A549 (cell line): Measurements from ENCODE around the gene MRPS22. TPM values are rescaled to one million over a fixed set of nuclear protein-coding genes. Genes with fewer than 3 reads are reported as not detected.

ENCODE experiments used
- ATAC-seq, 2 experiments: fragments of 200-7000 bp in 1 of 2; fragments of >200 bp in 1 of 2; cut with Nextera tagmentation in 1 of 2; cut with Tn5 transposase in 1 of 2; 3 replicates each; pipeline versions ENCODE4 v1.8.0 to v1.9.1; 2018 to 2020; ENCODE audit warnings: mild to moderate bottlenecking in 1 of 2, moderate library complexity in 1 of 2
- CTCF ChIA-PET: fragments of 300-600 bp; sonication (Branson Sonifier 250); formaldehyde crosslinking; extraction: SDS; loops from one replicate; lab custom pipeline; 2021; ENCODE audit warnings: antibody characterized with exemption, inconsistent platforms; lab: Yijun Ruan, JAX
- POLR2A ChIA-PET: fragments of 350-600 bp; formaldehyde crosslinking; extraction: SDS; loops from one replicate; lab custom pipeline; 2021; ENCODE audit warnings: antibody characterized with exemption, inconsistent platforms; lab: Yijun Ruan, JAX
- DNase-seq, 2 experiments: peaks; one replicate each; pipeline versions ENCODE4 v3.0.0 to v3.0.0-alpha.2; 2011 to 2016; ENCODE audit warnings: low read depth in 1 of 2, low spot score in 1 of 2
- FAIRE-seq: peaks from 2 replicates; lab custom pipeline; 2011; peaks lifted over from hg19 to GRCh38; lab: Jason Lieb, UNC
- H3K27ac ChIP-seq, 2 experiments: fragments of >200 bp; sonication (Bioruptor Twin); formaldehyde crosslinking; 3 replicates each; pipeline ENCODE4 v1.5.1; 2016 to 2017
- H3K4me1 ChIP-seq: fragments of >200 bp; sonication (Bioruptor Twin); formaldehyde crosslinking; 3 replicates; pipeline ENCODE4 v1.6.1; 2016
- H3K4me2 ChIP-seq: fragments of >200 bp; sonication (Bioruptor Twin); formaldehyde crosslinking; 3 replicates; pipeline ENCODE4 v1.6.1; 2016
- H3K4me3 ChIP-seq: fragments of >200 bp; sonication (Bioruptor Twin); formaldehyde crosslinking; 3 replicates; pipeline ENCODE4 v1.5.1; 2016
- H3K9me3 ChIP-seq: fragments of >200 bp; sonication (Bioruptor Twin); formaldehyde crosslinking; 3 replicates; pipeline ENCODE4 v1.6.1; 2016
- CBX8 ChIP-seq: fragments of 200-600 bp; sonication (generic); IDR thresholded peaks from 2 replicates; pipeline ENCODE4 v1.6.1; 2016
- CHD2 ChIP-seq: fragments of 150-350 bp; IDR thresholded peaks from 2 replicates; pipeline ENCODE4 v1.6.1; 2014; ENCODE audit warnings: low read length; ENCODE audit not compliant: partially characterized antibody
- EHMT2 ChIP-seq: fragments of 200-600 bp; sonication (generic); IDR thresholded peaks from 2 replicates; pipeline ENCODE4 v1.6.1; 2016; ENCODE audit warnings: antibody characterized with exemption, low read depth, mild to moderate bottlenecking, moderate library complexity
- ESRRA ChIP-seq: fragments of 150-350 bp; IDR thresholded peaks from 2 replicates; pipeline ENCODE4 v1.6.1; 2014; ENCODE audit warnings: mild to moderate bottlenecking, low read length, borderline replicate concordance
- FOSL2 ChIP-seq, 2 experiments: fragments of 450-650 bp in 1 of 2; fragments of >200 bp in 1 of 2; sonication (Bioruptor Twin) in 1 of 2; formaldehyde crosslinking; IDR thresholded peaks; 2 replicates each; pipeline versions ENCODE4 v1.5.0 to v1.6.1; 2016 to 2020; ENCODE audit warnings: mild to moderate bottlenecking in 1 of 2, moderate library complexity in 1 of 2
- GATA3 ChIP-seq: IDR thresholded peaks from 2 replicates; pipeline ENCODE4 v1.6.1; 2012; ENCODE audit warnings: borderline replicate concordance
- HDAC2 ChIP-seq: fragments of 200-600 bp; sonication (generic); IDR thresholded peaks from 2 replicates; pipeline ENCODE4 v1.6.1; 2016
- HOXA7 ChIP-seq: fragments of 250-450 bp; sonication (Bioruptor Pico); IDR thresholded peaks from 2 replicates; pipeline ENCODE4 v1.5.0; 2020; ENCODE audit warnings: mild to moderate bottlenecking, moderate library complexity
- HOXB5 ChIP-seq: fragments of 250-450 bp; sonication (Bioruptor Pico); IDR thresholded peaks from 2 replicates; pipeline ENCODE4 v1.5.0; 2020; ENCODE audit warnings: mild to moderate bottlenecking, moderate library complexity
- KDM1A ChIP-seq: fragments of 200-600 bp; sonication (generic); IDR thresholded peaks from 2 replicates; pipeline ENCODE4 v1.6.1; 2016; ENCODE audit warnings: low read depth, mild to moderate bottlenecking
- MAFK ChIP-seq: fragments of 450-650 bp; IDR thresholded peaks from 2 replicates; pipeline ENCODE4 v1.6.1; 2014; ENCODE audit not compliant: partially characterized antibody
- MAZ ChIP-seq: fragments of 150-350 bp; IDR thresholded peaks from 2 replicates; pipeline ENCODE4 v1.6.1; 2014; ENCODE audit warnings: antibody characterized with exemption, low read depth, low read length, borderline replicate concordance
- MYC ChIP-seq: IDR thresholded peaks from 2 replicates; pipeline ENCODE4 v1.6.1; 2012; ENCODE audit warnings: mild to moderate bottlenecking, inconsistent platforms, low read length, improper control_type of control experiment, borderline replicate concordance
- NFE2L2 ChIP-seq: fragments of 150-350 bp; conservative IDR thresholded peaks from 2 replicates; pipeline ENCODE4 v1.6.1; 2014; ENCODE audit warnings: low read length
- NPAS2 ChIP-seq: fragments of 250-450 bp; sonication (Bioruptor Pico); IDR thresholded peaks from 2 replicates; pipeline ENCODE4 v1.8.0; 2022; ENCODE audit warnings: mild to moderate bottlenecking, moderate library complexity, borderline replicate concordance
- NR3C1 ChIP-seq: fragments of >200 bp; sonication (Bioruptor Twin); formaldehyde crosslinking; IDR thresholded peaks from 3 replicates; pipeline ENCODE4 v1.6.1; 2017
- RCOR1 ChIP-seq: fragments of 150-350 bp; IDR thresholded peaks from 2 replicates; pipeline ENCODE4 v1.6.1; 2014; ENCODE audit warnings: antibody characterized with exemption, low read length, low read depth
- RNF2 ChIP-seq: fragments of 200-600 bp; sonication (generic); IDR thresholded peaks from 2 replicates; pipeline ENCODE4 v1.6.1; 2016; ENCODE audit warnings: low read depth, mild to moderate bottlenecking, antibody characterized with exemption, moderate library complexity, borderline replicate concordance
- ZSCAN20 ChIP-seq: fragments of 250-450 bp; sonication (Bioruptor Pico); IDR thresholded peaks from 2 replicates; pipeline ENCODE4 v1.8.0; 2022; ENCODE audit warnings: mild to moderate bottlenecking, moderate library complexity
- whole genome bisulfite sequencing: methylation state at CpG from one replicate; pipeline ENCODE4 v1.1.6; 2017; ENCODE audit errors: missing lambda C conversion rate; 5-methylcytosine and 5-hydroxymethylcytosine counted together
- polyA plus RNA-seq, 4 experiments: library from polyadenylated mRNA; depleted of rRNA in 3 of 4; stranded (reverse); fragments of >200 nt; fragmentation: RNase III in 1 of 4; extraction: RNeasy Plus Mini Kit Qiagen cat#74134 plus additional on column Dnase treatment in 1 of 4; gene quantifications; 2 replicates in 3 of 4; 3 replicates in 1 of 4; pipeline ENCODE4 v1.2.3, GENCODE V29; 2011 to 2017
- TF ChIP-seq, protein P1 (sequence below): fragments of >200 bp; sonication (Bioruptor Twin); formaldehyde crosslinking; IDR thresholded peaks from 3 replicates; pipeline ENCODE4 v1.6.1; 2016
- TF ChIP-seq, protein P2 (sequence below): IDR thresholded peaks from 2 replicates; pipeline ENCODE4 v1.6.1; 2012
- TF ChIP-seq, protein P3 (sequence below): fragments of 150-350 bp; IDR thresholded peaks from 2 replicates; pipeline ENCODE4 v1.6.1; 2014; ENCODE audit warnings: low read depth, mild to moderate bottlenecking, low read length
- TF ChIP-seq, protein P4 (sequence below): fragments of 250-450 bp; sonication (Bioruptor Pico); IDR thresholded peaks from 2 replicates; pipeline ENCODE4 v1.5.0; 2021; ENCODE audit warnings: mild to moderate bottlenecking, moderate library complexity, borderline replicate concordance
- TF ChIP-seq, protein P5 (sequence below): fragments of 200-600 bp; sonication (generic); IDR thresholded peaks from 2 replicates; pipeline ENCODE4 v1.6.1; 2016; ENCODE audit warnings: antibody characterized with exemption, mild to moderate bottlenecking, moderate library complexity
- TF ChIP-seq, protein P6 (sequence below): fragments of 250-450 bp; sonication (Bioruptor Pico); IDR thresholded peaks from 2 replicates; pipeline ENCODE4 v1.5.0; 2020; ENCODE audit warnings: low read depth, mild to moderate bottlenecking, moderate library complexity

MRPS22 gene
- polyA plus RNA-seq, 2 of the 4 experiments (the other 2 are of a cell fraction) = 47.3 to 57.3 TPM

DNA sequence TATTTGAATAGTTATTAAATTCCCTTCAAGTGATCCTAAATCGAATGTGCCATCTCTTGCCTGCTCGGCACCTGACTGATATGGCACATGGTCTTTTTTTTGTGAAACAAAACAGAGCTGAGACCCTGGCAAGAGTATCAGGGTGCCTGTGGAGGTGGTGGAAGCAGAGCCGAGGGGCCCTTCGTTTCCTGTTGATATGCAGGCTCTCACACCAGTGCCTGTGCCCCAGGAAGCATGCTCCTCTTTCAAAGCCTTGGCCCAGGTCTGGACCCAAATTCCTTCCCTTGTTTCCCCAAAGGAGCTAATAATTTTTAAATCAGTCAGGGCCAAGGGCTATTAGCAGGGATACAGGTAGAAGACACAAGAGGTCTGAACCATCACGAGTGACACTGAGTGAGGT is 21.5 kb upstream of the MRPS22 start:
- Histone ChIP-seq H3K4me3 (no peak overlapping the region), H3K4me2 (no peak overlapping the region), H3K9me3 (no peaks in the 10 kb centered on the region), H3K4me1 (peaks cover 13% of the 10 kb centered on the region), H3K27ac (no peak overlapping the region)
- TF ChIP-seq HDAC2 = no peak
- TF ChIP-seq, protein P1, sequence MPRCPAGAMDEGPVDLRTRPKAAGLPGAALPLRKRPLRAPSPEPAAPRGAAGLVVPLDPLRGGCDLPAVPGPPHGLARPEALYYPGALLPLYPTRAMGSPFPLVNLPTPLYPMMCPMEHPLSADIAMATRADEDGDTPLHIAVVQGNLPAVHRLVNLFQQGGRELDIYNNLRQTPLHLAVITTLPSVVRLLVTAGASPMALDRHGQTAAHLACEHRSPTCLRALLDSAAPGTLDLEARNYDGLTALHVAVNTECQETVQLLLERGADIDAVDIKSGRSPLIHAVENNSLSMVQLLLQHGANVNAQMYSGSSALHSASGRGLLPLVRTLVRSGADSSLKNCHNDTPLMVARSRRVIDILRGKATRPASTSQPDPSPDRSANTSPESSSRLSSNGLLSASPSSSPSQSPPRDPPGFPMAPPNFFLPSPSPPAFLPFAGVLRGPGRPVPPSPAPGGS = no peak
- TF ChIP-seq, protein P2, sequence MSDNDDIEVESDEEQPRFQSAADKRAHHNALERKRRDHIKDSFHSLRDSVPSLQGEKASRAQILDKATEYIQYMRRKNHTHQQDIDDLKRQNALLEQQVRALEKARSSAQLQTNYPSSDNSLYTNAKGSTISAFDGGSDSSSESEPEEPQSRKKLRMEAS = no peak
- TF ChIP-seq CBX8 = no peak
- TF ChIP-seq NFE2L2 = no peak
- TF ChIP-seq EHMT2 = no peak
- no peak for TF ChIP-seq ZSCAN20 (CRISPR knock-in tag)
- no peak for TF ChIP-seq GATA3
- TF ChIP-seq, protein P3, sequence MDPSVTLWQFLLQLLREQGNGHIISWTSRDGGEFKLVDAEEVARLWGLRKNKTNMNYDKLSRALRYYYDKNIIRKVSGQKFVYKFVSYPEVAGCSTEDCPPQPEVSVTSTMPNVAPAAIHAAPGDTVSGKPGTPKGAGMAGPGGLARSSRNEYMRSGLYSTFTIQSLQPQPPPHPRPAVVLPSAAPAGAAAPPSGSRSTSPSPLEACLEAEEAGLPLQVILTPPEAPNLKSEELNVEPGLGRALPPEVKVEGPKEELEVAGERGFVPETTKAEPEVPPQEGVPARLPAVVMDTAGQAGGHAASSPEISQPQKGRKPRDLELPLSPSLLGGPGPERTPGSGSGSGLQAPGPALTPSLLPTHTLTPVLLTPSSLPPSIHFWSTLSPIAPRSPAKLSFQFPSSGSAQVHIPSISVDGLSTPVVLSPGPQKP = no peak
- TF ChIP-seq RCOR1 = no peak
- TF ChIP-seq MAFK = no peak
- no peak for TF ChIP-seq MYC
- TF ChIP-seq NPAS2 (CRISPR knock-in tag) = no peak
- WGBS = 63% methylated on average over 5 of the region's 5 CpGs
- ChIA-PET CTCF (interaction anchor here (10.6 kb wide), 1 partner anchor 210 kb away, joined by 55 read pairs; no protein-coding TSS in a partner anchor), POLR2A (no interaction called here)
- DNase-seq = no peak
- no peak for ATAC-seq
- FAIRE-seq = no peak

DNA sequence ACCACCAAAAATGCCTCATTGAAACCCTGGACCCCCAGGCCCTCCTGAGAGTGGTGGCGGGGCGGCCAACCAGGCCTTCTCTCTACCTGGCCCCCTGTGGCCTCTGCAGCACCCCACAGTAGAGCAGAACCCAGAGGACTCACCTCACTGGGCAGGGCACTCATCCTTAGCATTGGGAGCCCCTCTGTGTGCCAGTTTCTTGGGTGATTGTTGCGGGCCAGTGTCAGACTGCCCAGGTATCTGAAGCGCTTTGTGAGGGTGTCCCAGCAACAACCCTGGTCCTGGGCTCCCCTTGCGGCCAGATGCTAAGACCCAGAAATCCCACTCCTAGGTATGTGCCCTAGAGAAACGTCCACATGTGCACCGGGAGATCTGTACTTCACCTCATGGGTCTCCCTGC is 20.7 kb upstream of the MRPS22 start:
- WGBS = 78% methylated on average over 6 of the region's 7 CpGs
- H3K4me2 ChIP-seq = no peak overlapping the region
- H3K9me3 ChIP-seq = no peaks in the 10 kb centered on the region
- CTCF ChIA-PET = interaction anchor here (10.6 kb wide), 1 partner anchor 211 kb away, joined by 55 read pairs; no protein-coding TSS in a partner anchor
- ATAC-seq (no peak), FAIRE-seq (no peak), DNase-seq (no peak)
- H3K4me3 ChIP-seq = no peak overlapping the region
- TF ChIP-seq ESRRA (no peak), MAZ (no peak), MYC (no peak), KDM1A (no peak)
- TF ChIP-seq, protein P4, sequence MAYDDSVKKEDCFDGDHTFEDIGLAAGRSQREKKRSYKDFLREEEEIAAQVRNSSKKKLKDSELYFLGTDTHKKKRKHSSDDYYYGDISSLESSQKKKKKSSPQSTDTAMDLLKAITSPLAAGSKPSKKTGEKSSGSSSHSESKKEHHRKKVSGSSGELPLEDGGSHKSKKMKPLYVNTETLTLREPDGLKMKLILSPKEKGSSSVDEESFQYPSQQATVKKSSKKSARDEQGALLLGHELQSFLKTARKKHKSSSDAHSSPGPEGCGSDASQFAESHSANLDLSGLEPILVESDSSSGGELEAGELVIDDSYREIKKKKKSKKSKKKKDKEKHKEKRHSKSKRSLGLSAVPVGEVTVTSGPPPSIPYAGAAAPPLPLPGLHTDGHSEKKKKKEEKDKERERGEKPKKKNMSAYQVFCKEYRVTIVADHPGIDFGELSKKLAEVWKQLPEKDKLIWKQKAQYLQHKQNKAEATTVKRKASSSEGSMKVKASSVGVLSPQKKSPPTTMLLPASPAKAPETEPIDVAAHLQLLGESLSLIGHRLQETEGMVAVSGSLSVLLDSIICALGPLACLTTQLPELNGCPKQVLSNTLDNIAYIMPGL (CRISPR knock-in tag) = no peak
- H3K27ac ChIP-seq = no peak overlapping the region
- POLR2A ChIA-PET = no interaction called here
- peaks cover 5% of the 10 kb centered on the region for H3K4me1 ChIP-seq

DNA sequence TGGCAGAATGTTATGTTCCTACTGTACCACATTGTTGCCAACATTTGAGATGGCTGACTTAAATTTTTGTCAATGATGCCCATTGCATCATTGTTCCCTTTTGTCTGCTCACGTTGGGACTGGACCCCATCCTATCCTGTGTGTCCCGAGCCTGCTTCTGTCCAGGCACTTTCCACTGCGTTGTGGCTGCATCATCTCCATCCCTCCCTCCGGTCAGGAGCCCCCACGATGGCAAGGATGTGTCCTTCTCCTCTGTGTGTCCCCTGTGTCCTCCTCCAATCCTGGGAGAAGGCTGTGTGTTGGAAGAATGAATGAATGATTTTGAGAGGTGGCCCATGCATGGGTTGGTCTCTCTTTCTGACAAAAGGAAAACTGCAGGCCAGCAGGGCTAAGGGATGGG is 19.4 kb upstream of the MRPS22 start:
- WGBS = 55% methylated on average over 5 of the region's 5 CpGs
- CTCF ChIA-PET = interaction anchor here (0.6 to 3.0 kb wide), 2 partner anchors 158 to 213 kb away, joined by 3 to 18 read pairs; no protein-coding TSS in a partner anchor
- Histone ChIP-seq H3K4me3 (no peak overlapping the region), H3K4me2 (no peak overlapping the region), H3K9me3 (no peaks in the 10 kb centered on the region), H3K27ac (no peak overlapping the region), H3K4me1 (peaks cover 5% of the 10 kb centered on the region; the same call in 2 of the 3 replicates)
- POLR2A ChIA-PET = no interaction called here
- no peak for ATAC-seq
- no peak for DNase-seq
- no peak for FAIRE-seq
- TF ChIP-seq, protein P2 = no peak
- TF ChIP-seq HOXA7 (CRISPR knock-in tag) = no peak
- no peak for TF ChIP-seq RNF2
- TF ChIP-seq, protein P5, sequence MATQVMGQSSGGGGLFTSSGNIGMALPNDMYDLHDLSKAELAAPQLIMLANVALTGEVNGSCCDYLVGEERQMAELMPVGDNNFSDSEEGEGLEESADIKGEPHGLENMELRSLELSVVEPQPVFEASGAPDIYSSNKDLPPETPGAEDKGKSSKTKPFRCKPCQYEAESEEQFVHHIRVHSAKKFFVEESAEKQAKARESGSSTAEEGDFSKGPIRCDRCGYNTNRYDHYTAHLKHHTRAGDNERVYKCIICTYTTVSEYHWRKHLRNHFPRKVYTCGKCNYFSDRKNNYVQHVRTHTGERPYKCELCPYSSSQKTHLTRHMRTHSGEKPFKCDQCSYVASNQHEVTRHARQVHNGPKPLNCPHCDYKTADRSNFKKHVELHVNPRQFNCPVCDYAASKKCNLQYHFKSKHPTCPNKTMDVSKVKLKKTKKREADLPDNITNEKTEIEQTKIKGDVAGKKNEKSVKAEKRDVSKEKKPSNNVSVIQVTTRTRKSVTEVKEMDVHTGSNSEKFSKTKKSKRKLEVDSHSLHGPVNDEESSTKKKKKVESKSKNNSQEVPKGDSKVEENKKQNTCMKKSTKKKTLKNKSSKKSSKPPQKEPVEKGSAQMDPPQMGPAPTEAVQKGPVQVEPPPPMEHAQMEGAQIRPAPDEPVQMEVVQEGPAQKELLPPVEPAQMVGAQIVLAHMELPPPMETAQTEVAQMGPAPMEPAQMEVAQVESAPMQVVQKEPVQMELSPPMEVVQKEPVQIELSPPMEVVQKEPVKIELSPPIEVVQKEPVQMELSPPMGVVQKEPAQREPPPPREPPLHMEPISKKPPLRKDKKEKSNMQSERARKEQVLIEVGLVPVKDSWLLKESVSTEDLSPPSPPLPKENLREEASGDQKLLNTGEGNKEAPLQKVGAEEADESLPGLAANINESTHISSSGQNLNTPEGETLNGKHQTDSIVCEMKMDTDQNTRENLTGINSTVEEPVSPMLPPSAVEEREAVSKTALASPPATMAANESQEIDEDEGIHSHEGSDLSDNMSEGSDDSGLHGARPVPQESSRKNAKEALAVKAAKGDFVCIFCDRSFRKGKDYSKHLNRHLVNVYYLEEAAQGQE = no peak
- no peak for TF ChIP-seq EHMT2
- TF ChIP-seq FOSL2 (IDR thresholded peaks at IDR 0.05) = no peak
- no peak for TF ChIP-seq FOSL2 (CRISPR knock-in tag; IDR thresholded peaks at IDR 0.05)
- TF ChIP-seq MAZ = no peak
- TF ChIP-seq CHD2 = no peak
- TF ChIP-seq HOXB5 (CRISPR knock-in tag) = no peak
- TF ChIP-seq ZSCAN20 (CRISPR knock-in tag) = no peak
- TF ChIP-seq, protein P6, sequence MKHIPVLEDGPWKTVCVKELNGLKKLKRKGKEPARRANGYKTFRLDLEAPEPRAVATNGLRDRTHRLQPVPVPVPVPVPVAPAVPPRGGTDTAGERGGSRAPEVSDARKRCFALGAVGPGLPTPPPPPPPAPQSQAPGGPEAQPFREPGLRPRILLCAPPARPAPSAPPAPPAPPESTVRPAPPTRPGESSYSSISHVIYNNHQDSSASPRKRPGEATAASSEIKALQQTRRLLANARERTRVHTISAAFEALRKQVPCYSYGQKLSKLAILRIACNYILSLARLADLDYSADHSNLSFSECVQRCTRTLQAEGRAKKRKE (CRISPR knock-in tag) = no peak
- TF ChIP-seq NR3C1 = no peak
